HG02938 (cell line): ENCODE measurements around the gene NSUN7.

Source experiments
- ATAC-seq: cut with Tn5 transposase; IDR thresholded peaks from one replicate; pipeline ENCODE4 v1.9.1; 2021; ENCODE audit warnings: mild to moderate bottlenecking, moderate library complexity; ENCODE audit not compliant: unreplicated experiment

NSUN7 gene

GRCh38 chr4:40734497-40734896 lies 15.3 kb upstream of the NSUN7 start:
- ATAC-seq = no peak

GRCh38 chr4:40736910-40737309 lies 12.8 kb upstream of the NSUN7 start:
- no peak for ATAC-seq

- no peak for ATAC-seq
Measured at GRCh38 chr4:40737879-40738278, 11.9 kb upstream of the NSUN7 start.

GRCh38 chr4:40739347-40739746 lies 10.4 kb upstream of the NSUN7 start:
- no peak for ATAC-seq

- no peak for ATAC-seq
Measured at GRCh38 chr4:40744218-40744617, 5.5 kb upstream of the NSUN7 start.

- ATAC-seq = no peak
Measured at GRCh38 chr4:40745285-40745984, 4.3 kb upstream of the NSUN7 start.

- ATAC-seq = no peak
Measured at GRCh38 chr4:40747207-40747835, 2.4 kb upstream of the NSUN7 start.

GRCh38 chr4:40750461-40751258 lies 905 bp downstream of the NSUN7 start:
- ATAC-seq = no peak

GRCh38 chr4:40755616-40756015 lies 5.9 kb downstream of the NSUN7 start:
- no peak for ATAC-seq

- peak; percentile 99 for ATAC-seq
Measured at GRCh38 chr4:40763228-40763716, 13.5 kb downstream of the NSUN7 start.

- no peak for ATAC-seq
Measured at GRCh38 chr4:40769266-40769665, 19.5 kb downstream of the NSUN7 start.

GRCh38 chr4:40778090-40778489 lies 28.3 kb downstream of the NSUN7 start:
- no peak for ATAC-seq

- no peak for ATAC-seq
Measured at GRCh38 chr4:40782876-40783275, 33.1 kb downstream of the NSUN7 start.

- ATAC-seq = no peak
Measured at GRCh38 chr4:40785727-40786126, 36.0 kb downstream of the NSUN7 start.

GRCh38 chr4:40788331-40788730 lies 38.6 kb downstream of the NSUN7 start:
- ATAC-seq = no peak

- ATAC-seq = no peak
Measured at GRCh38 chr4:40789031-40789430, 39.3 kb downstream of the NSUN7 start.

GRCh38 chr4:40789771-40790170 lies 40.0 kb downstream of the NSUN7 start:
- ATAC-seq = no peak

GRCh38 chr4:40800064-40800463 lies 50.3 kb downstream of the NSUN7 start:
- peak; percentile 77 for ATAC-seq

- ATAC-seq = no peak
Measured at GRCh38 chr4:40804598-40804997, 54.8 kb downstream of the NSUN7 start.

GRCh38 chr4:40808926-40809457 lies 59.2 kb downstream of the NSUN7 start:
- no peak for ATAC-seq

GRCh38 chr4:40811956-40812355 lies 62.2 kb downstream of the NSUN7 start:
- no peak for ATAC-seq
